Measurements from ENCODE around the gene TMEM39B. TPM values are rescaled to one million over a fixed set of nuclear protein-coding genes. Genes with fewer than 3 reads are reported as not detected.
"Not testable (repeated sequence)": the region's sequence is repeated elsewhere in the genome, so short reads cannot be mapped to it uniquely, and the experiment has no call there.

The TMEM39B gene
- polyA plus RNA-seq, 6 donors from 2014 or later, result 2.1 to 6.6 (median 4.1) TPM

DNA sequence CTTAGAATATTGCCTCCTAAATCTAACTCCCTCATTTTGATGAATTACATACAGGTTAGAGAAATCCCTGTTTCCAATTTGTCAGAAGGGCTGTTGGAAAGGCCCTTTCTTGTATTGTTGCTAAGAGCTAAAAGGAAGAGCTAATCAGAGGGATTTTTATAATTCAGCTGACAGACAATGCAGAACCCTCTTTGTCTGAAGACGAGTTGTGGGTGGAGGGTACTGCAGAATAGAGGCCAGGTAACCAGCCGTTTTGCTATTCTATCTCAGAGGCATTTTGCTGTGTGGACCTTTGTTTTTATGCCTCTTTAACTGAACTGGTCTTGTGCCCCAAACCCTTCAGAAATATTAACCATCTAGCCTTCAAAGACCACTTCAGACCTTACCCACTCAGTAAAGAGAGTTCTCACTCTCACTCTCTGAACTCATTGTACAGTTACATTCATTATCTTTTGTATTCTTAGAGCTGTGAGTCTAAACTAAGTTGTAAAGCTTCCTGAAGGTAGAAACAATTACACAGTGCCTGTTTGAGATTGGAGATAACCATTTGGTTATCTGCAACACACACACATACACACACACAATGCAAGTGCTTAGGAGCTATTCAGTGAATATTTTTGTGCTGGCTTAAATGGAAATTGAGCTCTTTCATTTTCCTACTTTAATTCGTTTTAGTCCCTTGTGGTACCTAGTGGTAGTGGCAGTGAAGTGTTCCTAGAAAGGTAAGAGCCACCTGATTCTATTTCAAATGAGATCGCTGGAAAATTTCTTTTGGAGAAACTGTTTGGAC is 54.9 kb downstream of the TMEM39B start:
- H3K4me1 Mint-ChIP-seq, result peaks cover 39 to 48% (median 44%) of the 10 kb centered on the region in 3 donors

DNA sequence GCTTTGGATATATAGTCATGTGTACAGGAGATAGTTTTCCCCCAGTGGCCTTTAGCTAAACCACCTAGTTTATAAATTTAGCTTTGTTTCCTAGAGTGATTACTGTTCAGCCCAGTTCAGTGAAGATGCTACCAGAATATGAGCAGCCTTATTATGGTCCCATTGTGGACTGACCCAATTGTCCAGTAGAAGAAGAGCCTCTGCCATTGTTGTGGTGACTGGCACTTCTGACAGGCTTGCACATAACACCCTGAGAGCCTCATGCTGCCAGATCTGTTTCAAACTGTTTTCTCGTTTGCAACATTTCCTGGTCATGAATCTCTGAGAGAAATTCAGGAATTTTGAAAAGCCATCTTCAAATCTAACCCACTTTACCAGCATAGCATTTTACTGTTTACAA is 55.7 kb downstream of the TMEM39B start:
- Mint-ChIP-seq H3K9me3 (no peaks in the 10 kb centered on the region), H3K4me1 (peaks cover 32 to 39% (median 36%) of the 10 kb centered on the region in 3 donors), H3K4me3 (no peak overlapping the region), H3K27ac (peak overlapping the region in 2 of 6 donors; percentile 58 to 66), H3K27me3 (no peaks in the 10 kb centered on the region), H3K36me3 (no peaks in the 10 kb centered on the region)
- DNase-seq (no peak), ATAC-seq (ENCODE audit: low read depth in 2 of 2) (no peak)

More for the DNA sequence above, 54.9 kb downstream of the TMEM39B start:
- peak overlapping the region in 5 of 6 donors; percentile 6 to 69 (median 66) for H3K27ac Mint-ChIP-seq
- no peaks in the 10 kb centered on the region for H3K36me3 Mint-ChIP-seq
- no peak for ATAC-seq (ENCODE audit: low read depth in 2 of 2)
- H3K27me3 Mint-ChIP-seq, result no peaks in the 10 kb centered on the region
- no peak for DNase-seq
- no peaks in the 10 kb centered on the region for H3K9me3 Mint-ChIP-seq
- H3K4me3 Mint-ChIP-seq, result peak overlapping the region in 1 of 8 donors; percentile 16

DNA sequence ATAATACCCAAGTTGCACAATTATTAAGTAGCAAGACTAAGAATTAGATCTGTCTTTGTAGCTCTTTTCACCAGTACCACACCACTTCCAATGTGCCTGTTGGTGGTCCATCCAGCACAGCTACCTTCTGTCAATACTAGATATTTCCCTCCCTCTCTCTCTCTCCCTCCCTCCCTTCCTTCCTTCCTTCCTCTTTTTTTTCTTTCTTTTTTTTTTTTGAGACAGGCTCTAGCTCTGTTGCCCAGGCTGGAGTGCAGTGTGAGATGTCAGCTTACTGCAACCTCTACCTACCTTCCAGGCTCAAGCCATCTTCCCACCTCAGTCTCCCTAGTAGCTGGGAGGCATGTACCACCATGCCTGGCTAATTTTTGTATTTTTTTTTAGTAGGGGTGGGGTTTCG is 56.2 kb downstream of the TMEM39B start:
- Mint-ChIP-seq H3K9me3 (no peaks in the 10 kb centered on the region), H3K27ac (peak overlapping the region in 5 of 6 donors; percentile 58 to 93 (median 61)), H3K27me3 (no peaks in the 10 kb centered on the region), H3K36me3 (no peaks in the 10 kb centered on the region), H3K4me3 (peak overlapping the region in 4 of 8 donors; percentile 36 to 68 (median 48)), H3K4me1 (peaks cover 32 to 36% (median 34%) of the 10 kb centered on the region in 3 donors)
- ATAC-seq (ENCODE audit: low read depth in 2 of 2) (no peak), DNase-seq (no peak)

DNA sequence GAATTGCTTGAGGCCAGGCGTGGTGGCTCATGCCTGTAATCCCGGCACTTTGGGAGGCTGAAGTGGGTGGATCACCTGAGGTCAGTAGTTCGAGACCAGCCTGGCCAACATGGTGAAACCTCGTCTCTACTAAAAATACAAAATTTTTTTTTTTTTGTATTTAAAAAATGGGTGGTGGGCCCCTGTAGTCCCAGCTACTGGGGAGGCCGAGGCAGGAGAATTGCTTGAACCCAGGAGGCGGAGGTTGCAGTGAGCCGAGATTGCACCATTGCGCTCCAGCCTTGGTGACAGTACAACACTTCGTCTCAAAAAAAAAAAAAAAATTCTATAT is 61.2 kb downstream of the TMEM39B start:
- H3K36me3 Mint-ChIP-seq, H3K27me3 Mint-ChIP-seq: not testable (repeated sequence)
- H3K4me1 Mint-ChIP-seq, result peaks cover 18 to 35% (median 33%) of the 10 kb centered on the region in 3 donors

DNA sequence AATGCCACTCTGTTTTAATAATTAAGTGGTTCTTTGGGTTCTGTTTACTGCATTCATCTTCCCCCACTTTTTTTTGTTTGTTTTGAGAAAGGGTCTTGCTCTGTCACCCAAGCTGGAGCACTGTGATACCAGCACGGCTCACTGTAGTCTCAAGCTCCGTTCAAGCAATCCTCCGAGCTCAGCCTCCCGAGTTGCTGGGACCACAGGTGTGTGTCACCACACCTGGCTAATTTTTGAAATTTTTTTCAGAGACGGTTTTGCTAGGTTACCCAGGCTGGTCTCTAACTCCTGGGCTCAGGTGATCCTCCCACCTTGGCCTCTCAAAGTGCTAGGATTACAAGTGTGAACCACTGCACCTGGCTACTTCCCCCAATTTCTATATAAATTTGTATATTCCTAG is 64.4 kb downstream of the TMEM39B start:
- ATAC-seq (ENCODE audit: low read depth in 2 of 2), result no peak
- H3K9me3 Mint-ChIP-seq, result no peaks in the 10 kb centered on the region
- peaks cover 0 to 8% of the 10 kb centered on the region in 2 donors for H3K36me3 Mint-ChIP-seq
- H3K4me1 Mint-ChIP-seq, result peaks cover 24 to 53% (median 42%) of the 10 kb centered on the region in 3 donors
- no peak for DNase-seq
- H3K27me3 Mint-ChIP-seq, result no peaks in the 10 kb centered on the region
- no peak overlapping the region for H3K4me3 Mint-ChIP-seq
- H3K27ac Mint-ChIP-seq, result peak overlapping the region in 3 of 6 donors; percentile 27 to 79 (median 63)

More for the DNA sequence above, 61.2 kb downstream of the TMEM39B start:
- not testable (repeated sequence) for ATAC-seq (ENCODE audit: low read depth in 2 of 2); H3K4me3 Mint-ChIP-seq; DNase-seq; H3K9me3 Mint-ChIP-seq
- peak overlapping the region in 1 of 6 donors; percentile 12 for H3K27ac Mint-ChIP-seq

DNA sequence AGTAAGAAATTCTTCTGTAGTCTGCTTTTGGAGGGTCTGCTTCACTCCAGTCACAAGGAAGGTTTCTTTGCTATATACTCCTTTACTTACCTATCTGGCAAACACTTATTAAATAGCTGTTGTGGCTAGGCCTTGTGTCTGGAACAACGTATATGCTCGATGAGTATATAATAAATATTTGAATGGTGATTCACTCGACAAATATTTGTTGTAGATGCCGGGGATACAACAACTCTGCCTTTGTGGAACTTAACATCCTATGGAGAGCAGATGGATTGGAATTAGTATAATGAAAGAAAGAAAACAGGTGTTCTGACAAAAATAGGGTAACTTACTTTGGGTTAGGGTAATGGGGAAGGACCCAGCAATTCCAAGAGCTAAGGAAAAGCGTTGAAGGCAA is 66.2 kb downstream of the TMEM39B start:
- H3K9me3 Mint-ChIP-seq, result no peaks in the 10 kb centered on the region
- ATAC-seq (ENCODE audit: low read depth in 2 of 2) (no peak), DNase-seq (no peak)
- H3K4me3 Mint-ChIP-seq, result no peak overlapping the region
- no peaks in the 10 kb centered on the region for H3K27me3 Mint-ChIP-seq
- H3K36me3 Mint-ChIP-seq, result peaks cover 0 to 8% of the 10 kb centered on the region in 2 donors
- H3K4me1 Mint-ChIP-seq, result peaks cover 34 to 65% (median 57%) of the 10 kb centered on the region in 3 donors
- H3K27ac Mint-ChIP-seq, result peak overlapping the region in 3 of 6 donors; percentile 50 to 79 (median 69)

DNA sequence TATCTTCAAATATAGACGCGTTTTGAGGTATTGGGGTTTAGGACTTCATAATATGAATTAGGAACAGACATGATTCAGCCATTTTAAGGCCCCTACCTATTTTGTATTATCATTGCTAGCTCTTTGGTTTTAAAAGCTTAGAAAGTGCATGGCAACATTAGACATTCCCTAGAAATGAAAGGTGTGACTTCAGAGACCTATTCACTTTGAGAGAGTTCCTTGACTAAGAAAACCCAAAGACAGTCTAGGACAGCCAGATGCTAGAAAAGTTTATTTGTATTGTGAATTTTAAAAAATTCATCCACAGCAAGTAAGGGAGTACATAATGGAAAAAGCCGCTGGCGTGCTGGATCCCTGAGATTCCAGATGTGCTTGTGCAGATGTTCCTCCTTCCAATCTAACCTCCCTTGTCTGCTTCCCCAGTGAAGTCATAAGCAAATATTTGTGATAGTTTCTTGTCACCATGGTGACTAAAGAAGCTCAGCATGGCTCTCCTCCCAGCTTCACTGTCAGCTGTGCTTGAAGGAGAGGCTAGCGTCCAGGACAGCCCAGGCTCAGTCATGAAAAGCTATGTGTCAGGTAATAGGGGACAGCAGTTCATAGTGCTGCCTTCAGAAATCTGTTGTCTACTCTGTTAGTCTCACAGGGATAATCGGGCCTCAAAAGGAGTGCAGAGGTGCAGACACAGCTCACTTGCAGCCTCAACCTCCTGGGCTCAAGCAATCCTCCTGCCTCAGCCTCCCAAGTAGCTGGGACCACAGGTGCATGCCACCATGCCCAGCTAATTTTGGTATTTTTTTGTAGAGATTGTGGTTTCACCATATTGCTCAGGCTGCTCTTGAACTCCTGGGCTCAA is 69.9 kb downstream of the TMEM39B start:
- peaks cover 0 to 9% of the 10 kb centered on the region in 2 donors for H3K36me3 Mint-ChIP-seq
- DNase-seq, result no peak
- peak overlapping the region in 3 of 6 donors; percentile 7 to 60 (median 26) for H3K27ac Mint-ChIP-seq
- no peak for ATAC-seq (ENCODE audit: low read depth in 2 of 2)
- no peak overlapping the region for H3K4me3 Mint-ChIP-seq
- H3K9me3 Mint-ChIP-seq, result peaks cover 0 to 5% (median under 1%) of the 10 kb centered on the region in 7 donors
- H3K27me3 Mint-ChIP-seq, result no peaks in the 10 kb centered on the region
- peaks cover 40 to 60% (median 60%) of the 10 kb centered on the region in 3 donors for H3K4me1 Mint-ChIP-seq

DNA sequence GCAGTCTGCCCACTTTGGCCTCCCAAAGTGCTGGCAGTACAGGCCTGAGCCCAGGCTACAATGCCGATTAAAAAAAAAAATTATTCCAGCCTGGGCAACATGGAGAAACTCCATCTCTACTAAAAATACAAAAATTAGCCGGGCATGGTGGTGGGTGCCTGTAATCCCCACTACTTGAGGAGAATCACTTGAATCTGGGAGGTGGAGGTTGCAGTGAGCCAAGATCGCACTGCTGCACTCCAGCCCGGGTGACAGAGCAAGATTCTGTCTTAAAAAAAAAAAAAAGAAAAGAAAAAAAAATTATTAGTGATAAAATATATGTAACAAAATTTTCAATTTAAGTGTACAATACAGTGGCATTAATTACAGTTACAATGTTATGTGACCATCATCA is 70.6 kb downstream of the TMEM39B start:
- peaks cover 39 to 54% (median 54%) of the 10 kb centered on the region in 3 donors for H3K4me1 Mint-ChIP-seq
- ATAC-seq (ENCODE audit: low read depth in 2 of 2); H3K4me3 Mint-ChIP-seq; H3K27ac Mint-ChIP-seq; DNase-seq; H3K27me3 Mint-ChIP-seq; H3K36me3 Mint-ChIP-seq: not testable (repeated sequence)
- peaks cover 0 to 12% (median 7%) of the 10 kb centered on the region in 7 donors for H3K9me3 Mint-ChIP-seq

DNA sequence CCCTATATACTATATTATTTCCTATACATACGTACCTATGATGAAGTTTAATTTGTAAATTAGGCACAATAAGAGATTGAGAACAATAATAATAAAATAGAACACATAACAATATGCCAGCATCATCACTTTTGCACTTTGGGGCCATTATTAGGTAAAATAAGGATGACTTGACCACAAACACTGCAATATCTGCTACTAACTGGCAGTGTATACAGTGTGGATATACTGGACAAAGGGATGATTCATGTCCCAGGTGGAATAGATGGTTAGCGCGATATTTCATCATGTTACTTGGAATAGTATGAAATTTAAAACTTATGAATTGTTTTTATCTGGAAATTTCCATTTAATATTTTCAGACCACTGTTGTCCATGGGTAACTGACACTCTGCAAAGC is 71.3 kb downstream of the TMEM39B start:
- H3K27ac Mint-ChIP-seq, result peak overlapping the region in 2 of 6 donors; percentile 5 to 14
- H3K27me3 Mint-ChIP-seq, result no peaks in the 10 kb centered on the region
- peaks cover 32 to 49% (median 47%) of the 10 kb centered on the region in 3 donors for H3K4me1 Mint-ChIP-seq
- H3K9me3 Mint-ChIP-seq, result peaks cover 0 to 18% (median 12%) of the 10 kb centered on the region in 7 donors
- DNase-seq, result no peak
- peaks cover 5 to 12% of the 10 kb centered on the region in 2 donors for H3K36me3 Mint-ChIP-seq
- H3K4me3 Mint-ChIP-seq, result no peak overlapping the region
- ATAC-seq (ENCODE audit: low read depth in 2 of 2), result no peak

DNA sequence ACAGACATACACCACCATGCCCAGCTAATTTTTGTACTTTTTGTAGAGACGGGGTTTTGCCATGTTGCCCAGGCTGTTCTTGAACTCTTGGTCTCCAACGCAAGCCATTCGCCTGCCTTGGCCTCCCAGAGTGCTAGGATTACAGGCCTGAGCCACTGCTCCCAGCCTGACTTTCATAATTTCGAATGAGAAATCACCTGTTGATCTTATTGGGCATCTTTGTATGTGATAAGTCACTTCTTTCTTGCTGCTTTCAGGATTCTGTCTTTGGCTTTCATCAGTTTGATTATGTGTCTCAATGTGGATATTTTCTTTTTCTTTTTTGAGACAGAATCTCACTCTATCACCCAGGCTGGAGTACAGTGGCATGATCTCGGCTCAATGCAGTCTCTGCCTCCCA is 75.1 kb downstream of the TMEM39B start:
- H3K36me3 Mint-ChIP-seq, result peaks cover 8 to 17% of the 10 kb centered on the region in 2 donors
- not testable (repeated sequence) for DNase-seq; H3K27me3 Mint-ChIP-seq; ATAC-seq (ENCODE audit: low read depth in 2 of 2)
- peak overlapping the region in 1 of 8 donors; percentile 17 for H3K4me3 Mint-ChIP-seq
- H3K9me3 Mint-ChIP-seq, result peaks cover 0 to 21% (median 13%) of the 10 kb centered on the region in 7 donors
- H3K4me1 Mint-ChIP-seq, result peaks cover 30 to 43% (median 39%) of the 10 kb centered on the region in 3 donors
- H3K27ac Mint-ChIP-seq, result peak overlapping the region in 1 of 6 donors; percentile 47

DNA sequence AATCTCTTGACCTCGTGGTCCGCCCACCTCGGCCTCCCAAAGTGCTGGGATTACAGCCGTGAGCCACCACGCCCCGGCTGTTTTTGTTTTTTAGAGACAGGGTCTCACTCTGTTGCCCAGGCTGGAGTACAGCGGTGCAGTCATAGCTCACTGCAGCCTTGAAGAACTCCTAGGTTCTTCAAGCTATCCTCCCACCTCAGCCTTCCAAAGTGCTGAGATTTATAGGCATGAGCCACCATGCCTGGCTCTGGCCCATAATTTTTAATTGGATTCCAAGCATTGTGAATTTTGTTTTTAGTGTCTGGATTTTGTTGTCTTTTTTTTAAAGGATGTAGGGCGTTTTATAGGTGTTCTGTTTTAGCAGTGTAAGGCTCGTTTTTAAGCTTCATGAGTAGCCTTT is 78.1 kb downstream of the TMEM39B start:
- no peaks in the 10 kb centered on the region for H3K27me3 Mint-ChIP-seq
- H3K36me3 Mint-ChIP-seq, result peaks cover 8 to 15% of the 10 kb centered on the region in 2 donors
- peak overlapping the region in 1 of 8 donors; percentile 5 for H3K4me3 Mint-ChIP-seq
- ATAC-seq (ENCODE audit: low read depth in 2 of 2) (no peak), DNase-seq (no peak)
- H3K27ac Mint-ChIP-seq, result peak overlapping the region in 1 of 6 donors; percentile 47
- peaks cover 20 to 27% (median 27%) of the 10 kb centered on the region in 3 donors for H3K4me1 Mint-ChIP-seq
- peaks cover 0 to 21% (median 13%) of the 10 kb centered on the region in 7 donors for H3K9me3 Mint-ChIP-seq

DNA sequence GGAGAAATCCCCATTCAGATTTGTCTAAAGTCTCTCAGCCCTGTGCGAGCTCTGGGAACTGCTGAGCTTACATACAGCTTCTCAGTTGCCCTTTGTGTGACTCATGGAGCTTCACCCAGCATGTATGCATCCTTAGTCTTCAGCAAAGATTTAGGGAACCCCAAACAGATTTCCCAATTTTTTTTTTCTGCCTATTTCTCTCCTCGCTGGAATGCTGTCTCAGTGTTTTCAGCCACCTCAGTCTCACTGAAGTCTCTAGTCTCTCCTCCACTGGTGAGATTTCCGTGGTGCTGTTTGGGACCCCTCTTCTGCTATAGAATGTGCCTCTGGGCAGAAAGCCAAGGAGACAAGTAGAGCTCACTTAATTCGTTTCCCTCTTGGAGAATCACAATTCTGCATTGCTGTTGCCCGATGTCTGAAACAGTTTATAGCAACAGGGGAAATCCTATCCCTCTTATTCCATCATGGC is 78.6 kb downstream of the TMEM39B start:
- DNase-seq (no peak), ATAC-seq (ENCODE audit: low read depth in 2 of 2) (no peak)
- Mint-ChIP-seq H3K36me3 (peaks cover 8 to 14% of the 10 kb centered on the region in 2 donors), H3K4me3 (no peak overlapping the region), H3K9me3 (peaks cover 0 to 21% (median 13%) of the 10 kb centered on the region in 7 donors), H3K27me3 (no peaks in the 10 kb centered on the region), H3K27ac (peak overlapping the region in 2 of 6 donors; percentile 24 to 48), H3K4me1 (peaks cover 17 to 22% (median 22%) of the 10 kb centered on the region in 3 donors)
